HCT116 (cell line): ENCODE results near the gene TM7SF2. TPM values are rescaled to one million over a fixed set of nuclear protein-coding genes. Genes with fewer than 3 reads are reported as not detected.
A peak's percentile ranks its signal among the peaks of the same experiment; 100 is the strongest.

Source experiments
- ATAC-seq: fragments of 200-7000 bp; cut with Tn5 transposase; 2 replicates; pipeline ENCODE4 v1.9.1; 2020; ENCODE audit warnings: mild to moderate bottlenecking, moderate library complexity
- BruUV-seq: library from RNA; stranded (reverse); fragments of 400-500 nt; replicated peaks from 2 replicates; lab custom pipeline; 2021; lab: Mats Ljungman, UMichigan
- CTCF ChIA-PET: fragments of 300-600 bp; sonication (Branson Sonifier 250); formaldehyde crosslinking; loops from one replicate; lab custom pipeline; 2021; ENCODE audit warnings: antibody characterized with exemption; lab: Charles Lee
- POLR2A ChIA-PET: fragments of 300-600, 350-600 bp; sonication (Branson Sonifier 250); formaldehyde crosslinking; loops from one replicate; lab custom pipeline; 2021; ENCODE audit warnings: antibody characterized with exemption; lab: Charles Lee
- RAD21 ChIA-PET, 2 experiments: fragments of 300-600 bp; sonication (Branson Sonifier 250); formaldehyde crosslinking; loops; one replicate each; lab custom pipeline; 2023; ENCODE audit warnings: low total read pairs in 2 of 2; ENCODE audit not compliant: uncharacterized antibody in 2 of 2, unreplicated experiment in 2 of 2, low non-redundant PET in 1 of 2; lab: Charles Lee
- DNase-seq: peaks from one replicate; pipeline ENCODE4 v3.0.0-alpha.2; 2010; ENCODE audit warnings: low read depth, low spot score
- H2AFZ ChIP-seq: fragments of 200-600 bp; shearing (Covaris generic), sonication (generic); 2 replicates; pipeline ENCODE4 v1.6.1; 2017; ENCODE audit warnings: low read depth, mixed run types, mixed read lengths, antibody characterized with exemption, low read length; ENCODE audit not compliant: poor library complexity, severe bottlenecking
- H3K27ac ChIP-seq: 2 replicates; pipeline ENCODE4 v1.5.1; 2012; ENCODE audit warnings: low read depth, low read length
- H3K27me3 ChIP-seq: fragments of 200-600 bp; sonication (generic); 2 replicates; pipeline ENCODE4 v1.6.1; 2016; ENCODE audit warnings: mixed run types, low read length, mixed read lengths; ENCODE audit not compliant: insufficient read depth
- H3K36me3 ChIP-seq, 2 experiments: fragments of 200-500 bp in 1 of 2; fragments of 200-600 bp in 1 of 2; sonication (Bioruptor generic) in 1 of 2; sonication (generic) in 1 of 2; 2 replicates each; pipeline versions ENCODE4 v1.5.1 to v1.6.1; 2014 to 2016; ENCODE audit warnings: low read length in 2 of 2, inconsistent platforms in 1 of 2, mixed read lengths in 1 of 2, mixed run types in 1 of 2; ENCODE audit not compliant: insufficient read depth in 2 of 2, control insufficient read depth in 1 of 2
- H3K4me1 ChIP-seq, 2 experiments: fragments of 200-600 bp in 1 of 2; sonication (generic) in 1 of 2; 2 replicates each; pipeline versions ENCODE4 v1.5.1 to v1.6.1; 2012 to 2017; ENCODE audit warnings: low read length in 2 of 2, inconsistent platforms in 1 of 2, mild to moderate bottlenecking in 1 of 2, mixed read lengths in 1 of 2, mixed run types in 1 of 2, moderate library complexity in 1 of 2; ENCODE audit not compliant: insufficient read depth in 2 of 2, control insufficient read depth in 1 of 2
- H3K4me2 ChIP-seq: fragments of 200-600 bp; sonication (generic); 2 replicates; pipeline ENCODE4 v1.6.1; 2017; ENCODE audit warnings: mixed run types, low read length, mixed read lengths
- H3K4me3 ChIP-seq, 2 experiments: fragments of 200-600 bp in 1 of 2; sonication (generic) in 1 of 2; replicated peaks in 1 of 2; 2 replicates each; pipeline ENCODE4 v1.5.1; 2011 to 2016; ENCODE audit warnings: low read length in 2 of 2, control low read depth in 1 of 2, low read depth in 1 of 2, mild to moderate bottlenecking in 1 of 2, mixed read lengths in 1 of 2, mixed run types in 1 of 2
- H3K79me2 ChIP-seq: fragments of 200-600 bp; sonication (generic); 2 replicates; pipeline ENCODE4 v1.6.1; 2017; ENCODE audit warnings: mild to moderate bottlenecking, mixed run types, low read length, moderate library complexity, mixed read lengths; ENCODE audit not compliant: insufficient read depth
- H3K9ac ChIP-seq: fragments of 200-600 bp; sonication (generic); 2 replicates; pipeline ENCODE4 v1.6.1; 2016; ENCODE audit warnings: low read length, mixed read lengths
- H3K9me2 ChIP-seq: fragments of 200-600 bp; sonication (generic), shearing (Covaris generic); 2 replicates; pipeline ENCODE4 v1.6.1; 2017; ENCODE audit warnings: mixed run types, mild to moderate bottlenecking, moderate library complexity; ENCODE audit not compliant: insufficient read depth
- H3K9me3 ChIP-seq, 2 experiments: fragments of 200-500 bp in 1 of 2; fragments of 200-600 bp in 1 of 2; sonication (Bioruptor generic) in 1 of 2; sonication (generic) in 1 of 2; 2 replicates each; pipeline ENCODE4 v1.6.1; 2014 to 2017; ENCODE audit warnings: low read length in 2 of 2, mixed read lengths in 2 of 2, inconsistent platforms in 1 of 2, low read depth in 1 of 2, mild to moderate bottlenecking in 1 of 2, mixed run types in 1 of 2, moderate library complexity in 1 of 2; ENCODE audit not compliant: control insufficient read depth in 1 of 2, insufficient read depth in 1 of 2
- H4K20me1 ChIP-seq: fragments of 200-600 bp; sonication (generic), shearing (Covaris generic); 2 replicates; pipeline ENCODE4 v1.6.1; 2017; ENCODE audit warnings: mixed run types, mild to moderate bottlenecking, moderate library complexity; ENCODE audit not compliant: insufficient read depth
- EZH2 ChIP-seq: fragments of 200-600 bp; sonication (generic); IDR thresholded peaks from 2 replicates; pipeline ENCODE4 v1.6.1; 2017; ENCODE audit warnings: antibody characterized with exemption, mixed run types
- FOSL1 ChIP-seq: IDR thresholded peaks from 2 replicates; pipeline ENCODE4 v1.6.1; 2012; ENCODE audit warnings: low read depth
- JUND ChIP-seq: IDR thresholded peaks from 2 replicates; pipeline ENCODE4 v1.6.1; 2012
- POLR2A ChIP-seq: IDR thresholded peaks from 2 replicates; pipeline ENCODE4 v1.7.0; 2011; ENCODE audit warnings: borderline replicate concordance; ENCODE audit not compliant: insufficient read depth, insufficient read length; ENCODE audit errors: extremely low read depth
- POLR2AphosphoS5 ChIP-seq: IDR thresholded peaks from 2 replicates; pipeline ENCODE4 v1.6.1; 2011; ENCODE audit warnings: mild to moderate bottlenecking, low read depth, low read length, moderate library complexity
- SIN3A ChIP-seq: IDR thresholded peaks from 2 replicates; pipeline ENCODE4 v1.6.1; 2012; ENCODE audit warnings: low read depth
- SRF ChIP-seq: IDR thresholded peaks from 2 replicates; pipeline ENCODE4 v1.6.1; 2012; ENCODE audit warnings: low read depth
- ZFX ChIP-seq: fragments of 450-650 bp; IDR thresholded peaks from 2 replicates; pipeline ENCODE4 v1.6.1; 2017
- intact Hi-C: fragments of 100-400 bp; cut with micrococcal nuclease; formaldehyde crosslinking; loops from 2 replicates; pipeline ENCODE4 v1.10.0; 2022
- total RNA-seq: library from RNA; stranded (reverse); gene quantifications from one replicate; pipeline ENCODE4 v1.2.1, GENCODE V29; 2021; ENCODE audit not compliant: unreplicated experiment
- TF ChIP-seq, protein P1 (sequence below): IDR thresholded peaks from 2 replicates; pipeline ENCODE4 v1.6.1; 2011; ENCODE audit warnings: mild to moderate bottlenecking, low read length, moderate library complexity; ENCODE audit not compliant: insufficient replicate concordance; ENCODE audit errors: extremely low read depth
- TF ChIP-seq, protein P2 (sequence below), 3 experiments: fragments of 200-600 bp in 1 of 3; sonication (generic) in 1 of 3; IDR thresholded peaks in 2 of 3; conservative IDR thresholded peaks in 1 of 3; 2 replicates each; pipeline ENCODE4 v1.5.1; 2012 to 2017; ENCODE audit warnings: low read depth in 2 of 3, low read length in 2 of 3, antibody characterized with exemption in 1 of 3, borderline replicate concordance in 1 of 3, control low read depth in 1 of 3, mild to moderate bottlenecking in 1 of 3, mixed read lengths in 1 of 3, mixed run types in 1 of 3, moderate library complexity in 1 of 3; ENCODE audit not compliant: insufficient read depth in 1 of 3

The TM7SF2 gene
- total RNA-seq, 1 experiment from 2014 or later: 52.9 TPM

DNA sequence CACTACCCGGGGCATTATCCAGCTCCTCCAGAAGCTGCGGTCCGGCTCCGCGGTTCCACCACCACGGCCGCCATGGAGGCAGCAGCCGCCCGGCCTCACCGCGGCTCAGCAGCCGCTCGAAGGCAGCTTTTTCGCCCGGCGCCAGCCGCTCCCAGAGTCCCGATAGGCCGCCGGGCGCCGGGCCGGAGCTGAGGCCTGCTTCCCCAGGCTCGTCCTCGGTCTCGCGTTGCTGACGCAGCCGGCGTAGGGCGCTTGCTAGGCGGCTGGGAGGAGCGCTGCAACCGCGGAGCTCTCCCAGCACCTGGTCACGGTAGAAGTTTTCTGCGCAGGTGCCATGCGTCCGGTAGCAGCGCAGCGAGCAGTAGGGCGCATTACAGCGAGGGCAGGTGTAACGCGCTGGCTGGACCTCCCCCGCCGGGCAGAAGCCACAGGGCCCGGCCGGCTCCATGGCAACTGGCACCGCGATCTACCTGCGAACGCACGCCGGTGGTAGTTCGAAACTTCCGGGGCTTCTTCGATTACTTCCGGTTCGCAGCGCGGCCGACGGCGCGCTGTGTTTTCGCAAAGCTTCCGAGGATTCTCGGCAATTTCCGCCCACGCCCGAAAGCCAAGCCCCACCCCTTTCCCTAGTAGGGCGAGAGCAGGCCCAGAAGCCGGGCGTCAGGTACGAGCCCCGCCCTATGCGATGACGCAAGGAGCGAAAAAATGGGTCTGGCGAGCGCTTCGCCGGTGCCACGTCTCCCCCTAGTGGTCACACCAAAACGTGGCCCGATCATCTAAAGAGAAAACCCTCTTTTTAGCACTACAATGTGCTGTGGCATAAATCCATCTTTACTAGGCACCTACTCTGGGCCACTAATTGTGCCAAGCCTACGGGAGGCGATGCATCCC lies 5.8 kb downstream of the TM7SF2 start, which contains the start of gene ZNHIT2:
ZNHIT2 (minus strand) TSS at position 496 of the 891 bp plus-strand sequence; CDS start at position 448, 48 bp downstream.
- Histone ChIP-seq H3K4me1 (peaks cover 17 to 45% of the 10 kb centered on the region in 2 experiments; a peak in 3 of 4 replicates), H3K27ac (peak within 1 kb of the TSS; percentile 95), H3K9me2 (no peaks in the 10 kb centered on the region), H3K9me3 (no peaks in the 10 kb centered on the region), H3K4me2 (peak within 1 kb of the TSS; percentile 94), H3K4me3 (peak within 1 kb of the TSS; percentile 88 to 90), H2AFZ (no peak within 1 kb of the TSS), H3K9ac (peak within 1 kb of the TSS; percentile 98)
- BruUV-seq: no TSS peak
- ATAC-seq (peak; percentile 70), DNase-seq (peak; percentile 98)
- RAD21 ChIA-PET: interaction anchor here in 1 of 2 experiments (0.7 to 1.0 kb wide), 3 partner anchors 64 to 203 kb away, joined by 3 to 8 read pairs (median 3); partner anchors contain the start of genes ARL2 and CAPN1
- intact Hi-C loops: loop anchor here (5.0 to 10.0 kb wide), 3 partner anchors 105 to 330 kb away; partner anchors contain the start of genes ARL2 and ATG2A
- TF ChIP-seq JUND: no peak
- TF ChIP-seq, protein P1, sequence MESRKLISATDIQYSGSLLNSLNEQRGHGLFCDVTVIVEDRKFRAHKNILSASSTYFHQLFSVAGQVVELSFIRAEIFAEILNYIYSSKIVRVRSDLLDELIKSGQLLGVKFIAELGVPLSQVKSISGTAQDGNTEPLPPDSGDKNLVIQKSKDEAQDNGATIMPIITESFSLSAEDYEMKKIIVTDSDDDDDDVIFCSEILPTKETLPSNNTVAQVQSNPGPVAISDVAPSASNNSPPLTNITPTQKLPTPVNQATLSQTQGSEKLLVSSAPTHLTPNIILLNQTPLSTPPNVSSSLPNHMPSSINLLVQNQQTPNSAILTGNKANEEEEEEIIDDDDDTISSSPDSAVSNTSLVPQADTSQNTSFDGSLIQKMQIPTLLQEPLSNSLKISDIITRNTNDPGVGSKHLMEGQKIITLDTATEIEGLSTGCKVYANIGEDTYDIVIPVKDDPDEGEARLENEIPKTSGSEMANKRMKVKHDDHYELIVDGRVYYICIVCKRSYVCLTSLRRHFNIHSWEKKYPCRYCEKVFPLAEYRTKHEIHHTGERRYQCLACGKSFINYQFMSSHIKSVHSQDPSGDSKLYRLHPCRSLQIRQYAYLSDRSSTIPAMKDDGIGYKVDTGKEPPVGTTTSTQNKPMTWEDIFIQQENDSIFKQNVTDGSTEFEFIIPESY: no peak
- no peak for TF ChIP-seq SRF
- TF ChIP-seq SIN3A: no peak
- TF ChIP-seq ZFX: peak; percentile 100
- TF ChIP-seq POLR2AphosphoS5: peak; percentile 75
- TF ChIP-seq FOSL1: no peak
- no peak for TF ChIP-seq EZH2
- peak; percentile 87 for TF ChIP-seq POLR2A
- TF ChIP-seq, protein P2, sequence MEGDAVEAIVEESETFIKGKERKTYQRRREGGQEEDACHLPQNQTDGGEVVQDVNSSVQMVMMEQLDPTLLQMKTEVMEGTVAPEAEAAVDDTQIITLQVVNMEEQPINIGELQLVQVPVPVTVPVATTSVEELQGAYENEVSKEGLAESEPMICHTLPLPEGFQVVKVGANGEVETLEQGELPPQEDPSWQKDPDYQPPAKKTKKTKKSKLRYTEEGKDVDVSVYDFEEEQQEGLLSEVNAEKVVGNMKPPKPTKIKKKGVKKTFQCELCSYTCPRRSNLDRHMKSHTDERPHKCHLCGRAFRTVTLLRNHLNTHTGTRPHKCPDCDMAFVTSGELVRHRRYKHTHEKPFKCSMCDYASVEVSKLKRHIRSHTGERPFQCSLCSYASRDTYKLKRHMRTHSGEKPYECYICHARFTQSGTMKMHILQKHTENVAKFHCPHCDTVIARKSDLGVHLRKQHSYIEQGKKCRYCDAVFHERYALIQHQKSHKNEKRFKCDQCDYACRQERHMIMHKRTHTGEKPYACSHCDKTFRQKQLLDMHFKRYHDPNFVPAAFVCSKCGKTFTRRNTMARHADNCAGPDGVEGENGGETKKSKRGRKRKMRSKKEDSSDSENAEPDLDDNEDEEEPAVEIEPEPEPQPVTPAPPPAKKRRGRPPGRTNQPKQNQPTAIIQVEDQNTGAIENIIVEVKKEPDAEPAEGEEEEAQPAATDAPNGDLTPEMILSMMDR (IDR thresholded peaks at IDR 0.05 in 2 of 3, conservative IDR thresholded peaks at IDR 0.05 in 1 of 3; ENCODE audit: borderline replicate concordance in 1 of 3, insufficient read depth in 1 of 3, low read depth in 2 of 3, low read length in 2 of 3): peak in 2 of 3 experiments; percentile 83 to 93; a peak in 4 of 6 replicates
- TF ChIP-seq, all 23 proteins: peak for 4
- ChIA-PET POLR2A (interaction anchor here (0.6 to 1.7 kb wide), 5 partner anchors 18 to 162 kb away, joined by 3 to 5 read pairs (median 3); partner anchors contain the start of gene SPDYC), CTCF (interaction anchor here (0.7 to 1.4 kb wide), 5 partner anchors 17 to 274 kb away, joined by 3 to 6 read pairs (median 4); partner anchors contain the start of genes CDC42BPG and SYVN1)
- peaks cover 10 to 43% of the 10 kb centered on the region in 2 experiments for H3K36me3 ChIP-seq
- no peaks in the 10 kb centered on the region; the same call in 1 of the 2 replicates for H4K20me1 ChIP-seq
- peaks cover 54% of the 10 kb centered on the region for H3K79me2 ChIP-seq
- H3K27me3 ChIP-seq: no peaks in the 10 kb centered on the region
